HCT116 (cell line): ENCODE measurements around the gene HNRNPK. TPM values are rescaled to one million over a fixed set of nuclear protein-coding genes. Genes with fewer than 3 reads are reported as not detected.

Source experiments
- ATAC-seq: fragments of 200-7000 bp; cut with Tn5 transposase; 2 replicates; pipeline ENCODE4 v1.9.1; 2020; ENCODE audit warnings: mild to moderate bottlenecking, moderate library complexity
- BruUV-seq: library from RNA; stranded (reverse); fragments of 400-500 nt; replicated peaks from 2 replicates; lab custom pipeline; 2021; lab: Mats Ljungman, UMichigan
- CTCF ChIA-PET: fragments of 300-600 bp; sonication (Branson Sonifier 250); formaldehyde crosslinking; loops from one replicate; lab custom pipeline; 2021; ENCODE audit warnings: antibody characterized with exemption; lab: Charles Lee
- POLR2A ChIA-PET: fragments of 300-600, 350-600 bp; sonication (Branson Sonifier 250); formaldehyde crosslinking; loops from one replicate; lab custom pipeline; 2021; ENCODE audit warnings: antibody characterized with exemption; lab: Charles Lee
- RAD21 ChIA-PET, 2 experiments: fragments of 300-600 bp; sonication (Branson Sonifier 250); formaldehyde crosslinking; loops; one replicate each; lab custom pipeline; 2023; ENCODE audit warnings: low total read pairs in 2 of 2; ENCODE audit not compliant: uncharacterized antibody in 2 of 2, unreplicated experiment in 2 of 2, low non-redundant PET in 1 of 2; lab: Charles Lee
- DNase-seq: peaks from one replicate; pipeline ENCODE4 v3.0.0-alpha.2; 2010; ENCODE audit warnings: low read depth, low spot score
- H2AFZ ChIP-seq: fragments of 200-600 bp; shearing (Covaris generic), sonication (generic); 2 replicates; pipeline ENCODE4 v1.6.1; 2017; ENCODE audit warnings: low read depth, mixed run types, mixed read lengths, antibody characterized with exemption, low read length; ENCODE audit not compliant: poor library complexity, severe bottlenecking
- H3K27ac ChIP-seq: 2 replicates; pipeline ENCODE4 v1.5.1; 2012; ENCODE audit warnings: low read depth, low read length
- H3K27me3 ChIP-seq: fragments of 200-600 bp; sonication (generic); 2 replicates; pipeline ENCODE4 v1.6.1; 2016; ENCODE audit warnings: mixed run types, low read length, mixed read lengths; ENCODE audit not compliant: insufficient read depth
- H3K36me3 ChIP-seq, 2 experiments: fragments of 200-500 bp in 1 of 2; fragments of 200-600 bp in 1 of 2; sonication (Bioruptor generic) in 1 of 2; sonication (generic) in 1 of 2; 2 replicates each; pipeline versions ENCODE4 v1.5.1 to v1.6.1; 2014 to 2016; ENCODE audit warnings: low read length in 2 of 2, inconsistent platforms in 1 of 2, mixed read lengths in 1 of 2, mixed run types in 1 of 2; ENCODE audit not compliant: insufficient read depth in 2 of 2, control insufficient read depth in 1 of 2
- H3K4me1 ChIP-seq, 2 experiments: fragments of 200-600 bp in 1 of 2; sonication (generic) in 1 of 2; 2 replicates each; pipeline versions ENCODE4 v1.5.1 to v1.6.1; 2012 to 2017; ENCODE audit warnings: low read length in 2 of 2, inconsistent platforms in 1 of 2, mild to moderate bottlenecking in 1 of 2, mixed read lengths in 1 of 2, mixed run types in 1 of 2, moderate library complexity in 1 of 2; ENCODE audit not compliant: insufficient read depth in 2 of 2, control insufficient read depth in 1 of 2
- H3K4me2 ChIP-seq: fragments of 200-600 bp; sonication (generic); 2 replicates; pipeline ENCODE4 v1.6.1; 2017; ENCODE audit warnings: mixed run types, low read length, mixed read lengths
- H3K4me3 ChIP-seq, 2 experiments: fragments of 200-600 bp in 1 of 2; sonication (generic) in 1 of 2; replicated peaks in 1 of 2; 2 replicates each; pipeline ENCODE4 v1.5.1; 2011 to 2016; ENCODE audit warnings: low read length in 2 of 2, control low read depth in 1 of 2, low read depth in 1 of 2, mild to moderate bottlenecking in 1 of 2, mixed read lengths in 1 of 2, mixed run types in 1 of 2
- H3K79me2 ChIP-seq: fragments of 200-600 bp; sonication (generic); 2 replicates; pipeline ENCODE4 v1.6.1; 2017; ENCODE audit warnings: mild to moderate bottlenecking, mixed run types, low read length, moderate library complexity, mixed read lengths; ENCODE audit not compliant: insufficient read depth
- H3K9ac ChIP-seq: fragments of 200-600 bp; sonication (generic); 2 replicates; pipeline ENCODE4 v1.6.1; 2016; ENCODE audit warnings: low read length, mixed read lengths
- H3K9me2 ChIP-seq: fragments of 200-600 bp; sonication (generic), shearing (Covaris generic); 2 replicates; pipeline ENCODE4 v1.6.1; 2017; ENCODE audit warnings: mixed run types, mild to moderate bottlenecking, moderate library complexity; ENCODE audit not compliant: insufficient read depth
- H3K9me3 ChIP-seq, 2 experiments: fragments of 200-500 bp in 1 of 2; fragments of 200-600 bp in 1 of 2; sonication (Bioruptor generic) in 1 of 2; sonication (generic) in 1 of 2; 2 replicates each; pipeline ENCODE4 v1.6.1; 2014 to 2017; ENCODE audit warnings: low read length in 2 of 2, mixed read lengths in 2 of 2, inconsistent platforms in 1 of 2, low read depth in 1 of 2, mild to moderate bottlenecking in 1 of 2, mixed run types in 1 of 2, moderate library complexity in 1 of 2; ENCODE audit not compliant: control insufficient read depth in 1 of 2, insufficient read depth in 1 of 2
- H4K20me1 ChIP-seq: fragments of 200-600 bp; sonication (generic), shearing (Covaris generic); 2 replicates; pipeline ENCODE4 v1.6.1; 2017; ENCODE audit warnings: mixed run types, mild to moderate bottlenecking, moderate library complexity; ENCODE audit not compliant: insufficient read depth
- CBX3 ChIP-seq: IDR thresholded peaks from 2 replicates; pipeline ENCODE4 v1.6.1; 2012; ENCODE audit warnings: low read depth
- CEBPB ChIP-seq: IDR thresholded peaks from 2 replicates; pipeline ENCODE4 v1.6.1; 2012; ENCODE audit warnings: low read depth
- EGR1 ChIP-seq: IDR thresholded peaks from 2 replicates; pipeline ENCODE4 v1.6.1; 2012; ENCODE audit warnings: low read depth
- ELF1 ChIP-seq: IDR thresholded peaks from 2 replicates; pipeline ENCODE4 v1.6.1; 2012; ENCODE audit warnings: low read depth, borderline replicate concordance
- EZH2 ChIP-seq: fragments of 200-600 bp; sonication (generic); IDR thresholded peaks from 2 replicates; pipeline ENCODE4 v1.6.1; 2017; ENCODE audit warnings: antibody characterized with exemption, mixed run types
- FOSL1 ChIP-seq: IDR thresholded peaks from 2 replicates; pipeline ENCODE4 v1.6.1; 2012; ENCODE audit warnings: low read depth
- JUND ChIP-seq: IDR thresholded peaks from 2 replicates; pipeline ENCODE4 v1.6.1; 2012
- MAX ChIP-seq: IDR thresholded peaks from 2 replicates; pipeline ENCODE4 v1.6.1; 2012
- POLR2A ChIP-seq: IDR thresholded peaks from 2 replicates; pipeline ENCODE4 v1.7.0; 2011; ENCODE audit warnings: borderline replicate concordance; ENCODE audit not compliant: insufficient read depth, insufficient read length; ENCODE audit errors: extremely low read depth
- POLR2AphosphoS5 ChIP-seq: IDR thresholded peaks from 2 replicates; pipeline ENCODE4 v1.6.1; 2011; ENCODE audit warnings: mild to moderate bottlenecking, low read depth, low read length, moderate library complexity
- RAD21 ChIP-seq: IDR thresholded peaks from 2 replicates; pipeline ENCODE4 v1.6.1; 2012; ENCODE audit warnings: low read depth, mild to moderate bottlenecking
- SIN3A ChIP-seq: IDR thresholded peaks from 2 replicates; pipeline ENCODE4 v1.6.1; 2012; ENCODE audit warnings: low read depth
- SP1 ChIP-seq: IDR thresholded peaks from 2 replicates; pipeline ENCODE4 v1.6.1; 2012; ENCODE audit warnings: low read depth
- SRF ChIP-seq: IDR thresholded peaks from 2 replicates; pipeline ENCODE4 v1.6.1; 2012; ENCODE audit warnings: low read depth
- TCF7L2 ChIP-seq: IDR thresholded peaks from 2 replicates; pipeline ENCODE4 v1.7.0; 2011; ENCODE audit warnings: borderline replicate concordance, inconsistent platforms; ENCODE audit not compliant: insufficient read depth, insufficient read length; ENCODE audit errors: extremely low read depth
- YY1 ChIP-seq: IDR thresholded peaks from 2 replicates; pipeline ENCODE4 v1.6.1; 2011; ENCODE audit warnings: low read length, low read depth, moderate library complexity, mild to moderate bottlenecking; ENCODE audit not compliant: insufficient replicate concordance; ENCODE audit errors: extremely low read depth
- ZBTB33 ChIP-seq: IDR thresholded peaks from 2 replicates; pipeline ENCODE4 v1.6.1; 2011; ENCODE audit warnings: mild to moderate bottlenecking, low read length, moderate library complexity; ENCODE audit not compliant: insufficient replicate concordance; ENCODE audit errors: extremely low read depth
- ZFX ChIP-seq: fragments of 450-650 bp; IDR thresholded peaks from 2 replicates; pipeline ENCODE4 v1.6.1; 2017
- ZNF274 ChIP-seq: fragments of 200-500 bp; sonication (Bioruptor generic); IDR thresholded peaks from 2 replicates; pipeline ENCODE4 v1.6.1; 2014; ENCODE audit warnings: mild to moderate bottlenecking, low read depth, low read length, inconsistent platforms
- intact Hi-C: fragments of 100-400 bp; cut with micrococcal nuclease; formaldehyde crosslinking; loops from 2 replicates; pipeline ENCODE4 v1.10.0; 2022
- total RNA-seq: library from RNA; stranded (reverse); gene quantifications from one replicate; pipeline ENCODE4 v1.2.1, GENCODE V29; 2021; ENCODE audit not compliant: unreplicated experiment
- TF ChIP-seq, protein P1 (sequence below): IDR thresholded peaks from 2 replicates; pipeline ENCODE4 v1.6.1; 2012

HNRNPK gene
- total RNA-seq, 1 experiment from 2014 or later: 624 TPM

DNA sequence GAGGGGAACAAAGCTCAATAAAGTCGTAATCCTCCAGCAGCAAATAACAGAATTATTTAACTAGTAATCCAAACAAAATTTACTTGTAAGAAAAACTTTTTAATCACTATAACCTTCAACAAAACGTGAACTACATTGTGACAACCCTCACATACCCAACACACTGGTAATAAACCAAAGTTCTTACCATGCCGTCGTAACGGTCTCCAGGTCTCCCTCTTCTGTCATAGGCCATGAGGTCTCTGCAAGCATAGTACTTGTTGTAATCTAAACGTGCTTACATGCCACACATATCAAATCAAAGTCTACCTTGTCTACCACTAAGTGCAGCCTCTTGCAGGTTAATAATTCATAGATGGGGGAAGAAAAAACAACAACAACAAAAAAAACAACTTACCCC, 8.5 kb downstream of the HNRNPK start:
- ATAC-seq (no peak), DNase-seq (no peak)
- H3K4me3 ChIP-seq: no peak overlapping the region
- H3K27ac ChIP-seq: no peak overlapping the region
- intact Hi-C loops: no loop called here
- peaks cover 74% of the 10 kb centered on the region for H4K20me1 ChIP-seq
- no peak for TF ChIP-seq SRF
- TF ChIP-seq TCF7L2: no peak
- no peak for TF ChIP-seq CBX3
- no peak for TF ChIP-seq MAX
- TF ChIP-seq EGR1: no peak
- TF ChIP-seq POLR2A: no peak
- TF ChIP-seq SIN3A: no peak
- TF ChIP-seq ZBTB33: no peak
- TF ChIP-seq RAD21: no peak
- TF ChIP-seq EZH2: no peak
- TF ChIP-seq ELF1: no peak
- TF ChIP-seq ZFX: no peak
- TF ChIP-seq YY1: no peak
- TF ChIP-seq FOSL1: no peak
- TF ChIP-seq CEBPB: no peak
- TF ChIP-seq, protein P1, sequence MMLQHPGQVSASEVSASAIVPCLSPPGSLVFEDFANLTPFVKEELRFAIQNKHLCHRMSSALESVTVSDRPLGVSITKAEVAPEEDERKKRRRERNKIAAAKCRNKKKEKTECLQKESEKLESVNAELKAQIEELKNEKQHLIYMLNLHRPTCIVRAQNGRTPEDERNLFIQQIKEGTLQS: no peak
- TF ChIP-seq POLR2AphosphoS5: no peak
- TF ChIP-seq JUND: no peak
- TF ChIP-seq SP1: no peak
- TF ChIP-seq ZNF274: no peak
- no TSS peak for BruUV-seq
- no peaks in the 10 kb centered on the region for H3K27me3 ChIP-seq
- H2AFZ ChIP-seq: no peak overlapping the region
- CTCF ChIA-PET: no interaction called here
- H3K4me1 ChIP-seq: no peaks in the 10 kb centered on the region
- peaks cover 72% of the 10 kb centered on the region for H3K79me2 ChIP-seq
- H3K9ac ChIP-seq: no peak overlapping the region
- no peak overlapping the region for H3K4me2 ChIP-seq
- H3K36me3 ChIP-seq: peaks cover 74 to 83% of the 10 kb centered on the region in 2 experiments
- RAD21 ChIA-PET: interaction anchor here in 1 of 2 experiments (0.6 kb wide), 1 partner anchor 9 kb away, joined by 3 read pairs; no protein-coding TSS in a partner anchor
- no peaks in the 10 kb centered on the region for H3K9me3 ChIP-seq
- POLR2A ChIA-PET: interaction anchor here (1.0 to 1.9 kb wide), 2 partner anchors 9 to 11 kb away, joined by 3 to 5 read pairs; partner anchors contain the start of genes HNRNPK and RMI1
- no peaks in the 10 kb centered on the region for H3K9me2 ChIP-seq
